BE2C (cell line): ENCODE measurements around the gene GPR152.

ENCODE experiments used
- DNase-seq: peaks from one replicate; pipeline ENCODE4 v3.0.0-alpha.2; 2020
- H3K27me3 ChIP-seq: fragments of 250-450 bp; sonication (Bioruptor Pico); 2 replicates; pipeline ENCODE4 v1.5.1; 2020; ENCODE audit warnings: mild to moderate bottlenecking
- H3K36me3 ChIP-seq: fragments of 250-450 bp; sonication (Bioruptor Pico); 2 replicates; pipeline ENCODE4 v1.5.1; 2020; ENCODE audit warnings: mild to moderate bottlenecking
- H3K4me1 ChIP-seq: fragments of 250-450 bp; sonication (Bioruptor Pico); 2 replicates; pipeline ENCODE4 v1.5.1; 2020
- H3K4me3 ChIP-seq: 2 replicates; pipeline ENCODE4 v1.5.1; 2011; ENCODE audit warnings: low read depth, low read length
- H3K9me3 ChIP-seq: fragments of 250-450 bp; sonication (Bioruptor Pico); 2 replicates; pipeline ENCODE4 v1.5.1; 2020
- CTCF ChIP-seq: IDR thresholded peaks from 2 replicates; pipeline ENCODE4 v1.5.1; 2012; ENCODE audit warnings: mild to moderate bottlenecking, low read depth, low read length

Gene GPR152

DNA sequence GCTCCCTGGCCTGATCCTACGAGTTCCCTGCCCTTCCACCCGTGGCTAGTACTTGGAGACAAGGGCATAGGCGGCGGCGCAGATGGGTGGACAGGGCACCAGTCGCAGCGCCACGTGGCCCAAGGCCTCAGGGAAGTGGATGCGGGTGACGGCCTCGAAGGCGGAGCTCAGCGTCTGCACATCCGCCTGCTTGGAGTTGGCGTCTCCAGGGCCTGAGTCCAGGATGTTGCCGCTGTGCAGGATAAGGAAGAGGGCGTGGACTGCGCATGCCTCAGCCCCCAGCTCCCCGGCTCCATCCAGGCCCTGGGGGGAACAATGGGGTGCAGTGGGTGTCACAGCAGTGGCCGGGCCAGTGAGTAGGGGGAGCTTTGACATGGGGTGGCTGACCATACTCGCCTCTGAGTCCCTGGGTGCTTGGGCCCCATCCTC is 46.0 kb upstream of the GPR152 start:
- H3K4me3 ChIP-seq = no peak overlapping the region
- no peaks in the 10 kb centered on the region for H3K27me3 ChIP-seq
- H3K36me3 ChIP-seq = no peaks in the 10 kb centered on the region
- no peak for DNase-seq
- no peaks in the 10 kb centered on the region for H3K4me1 ChIP-seq
- TF ChIP-seq CTCF = no peak
- no peaks in the 10 kb centered on the region for H3K9me3 ChIP-seq

DNA sequence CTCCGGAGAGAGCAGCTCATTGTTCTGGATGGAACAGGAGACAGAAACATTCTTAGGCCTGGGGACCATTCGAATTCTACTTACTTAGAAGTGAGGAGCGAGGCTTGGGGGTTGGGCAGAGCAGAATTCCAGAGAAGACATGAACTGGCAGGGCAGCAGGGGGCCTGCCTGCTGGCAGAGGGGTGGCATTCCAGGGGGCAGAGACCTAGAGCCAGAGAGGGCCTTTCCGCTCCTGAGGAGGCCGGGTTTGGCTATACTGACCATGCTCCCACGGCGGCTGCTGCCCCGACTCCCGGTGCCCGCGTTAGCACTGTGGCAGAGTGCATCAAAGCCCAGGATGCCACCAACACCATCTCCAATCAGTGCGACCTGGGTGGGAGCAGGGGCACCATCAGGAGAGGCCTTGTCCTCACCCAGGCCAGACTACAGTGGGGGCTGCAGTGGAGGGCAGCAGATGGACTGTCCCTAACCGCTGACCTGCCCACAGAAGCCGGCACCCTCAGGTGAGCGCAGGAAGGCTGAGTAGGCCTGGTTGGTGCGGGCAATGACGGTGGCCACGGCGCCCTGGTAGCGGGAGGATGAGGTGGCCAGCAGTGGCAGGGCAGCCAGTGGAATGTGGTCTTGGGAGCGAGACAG is 45.2 kb upstream of the GPR152 start:
- Histone ChIP-seq H3K4me3 (no peak overlapping the region), H3K9me3 (no peaks in the 10 kb centered on the region), H3K27me3 (no peaks in the 10 kb centered on the region), H3K36me3 (no peaks in the 10 kb centered on the region; the same call in 1 of the 2 replicates), H3K4me1 (no peaks in the 10 kb centered on the region)
- no peak for TF ChIP-seq CTCF
- no peak for DNase-seq

- peaks cover 3% of the 10 kb centered on the region; the same call in 1 of the 2 replicates for H3K36me3 ChIP-seq
Measured at GRCh38 chr11:67496113-67496512, 43.6 kb upstream of the GPR152 start.

DNA sequence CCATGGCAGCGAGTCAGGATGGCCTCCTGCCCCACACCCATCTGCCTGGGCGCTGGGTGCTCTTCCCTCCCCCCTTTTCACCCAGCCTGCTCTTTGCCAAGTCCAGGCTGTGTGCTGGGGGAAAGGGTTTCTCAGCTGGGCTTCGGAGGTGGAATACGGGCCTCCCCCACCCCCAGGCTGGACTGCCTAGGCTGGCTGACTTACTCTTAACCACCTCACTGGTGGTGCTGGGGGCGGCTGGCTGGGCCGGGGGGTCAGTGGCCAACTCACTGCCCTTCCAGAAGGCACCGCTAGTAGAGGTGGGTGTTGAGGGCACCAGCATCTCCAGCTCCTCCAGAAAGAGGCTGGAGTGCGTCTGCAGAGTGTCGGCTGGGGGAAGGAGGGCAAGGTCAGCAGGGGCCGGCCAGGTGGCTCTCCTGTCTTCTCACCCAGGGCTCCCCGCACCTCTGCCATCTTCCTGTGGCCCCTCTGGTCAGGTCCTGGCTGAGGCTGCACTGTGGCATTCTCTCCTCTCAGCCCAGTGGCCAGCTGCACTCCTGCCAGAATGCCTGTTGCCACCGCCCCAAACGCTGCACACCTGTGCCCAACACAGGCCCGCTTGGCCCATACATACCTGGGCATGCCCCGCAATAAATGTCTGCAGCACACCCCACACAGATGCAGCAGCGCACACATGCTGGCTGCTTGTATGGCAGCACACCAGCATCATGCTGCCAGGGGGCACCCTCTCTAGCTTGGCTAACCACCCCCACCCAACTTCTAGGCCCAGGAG is 42.9 kb upstream of the GPR152 start:
- TF ChIP-seq CTCF = no peak
- H3K36me3 ChIP-seq = peaks cover 5% of the 10 kb centered on the region
- no peaks in the 10 kb centered on the region for H3K27me3 ChIP-seq
- no peaks in the 10 kb centered on the region for H3K4me1 ChIP-seq
- no peaks in the 10 kb centered on the region for H3K9me3 ChIP-seq
- no peak overlapping the region for H3K4me3 ChIP-seq
- no peak for DNase-seq

More at GRCh38 chr11:67496113-67496512, 43.6 kb upstream of the GPR152 start:
- Histone ChIP-seq H3K4me1 (no peaks in the 10 kb centered on the region), H3K27me3 (no peaks in the 10 kb centered on the region), H3K4me3 (no peak overlapping the region), H3K9me3 (no peaks in the 10 kb centered on the region)
- TF ChIP-seq CTCF = no peak
- DNase-seq = no peak

DNA sequence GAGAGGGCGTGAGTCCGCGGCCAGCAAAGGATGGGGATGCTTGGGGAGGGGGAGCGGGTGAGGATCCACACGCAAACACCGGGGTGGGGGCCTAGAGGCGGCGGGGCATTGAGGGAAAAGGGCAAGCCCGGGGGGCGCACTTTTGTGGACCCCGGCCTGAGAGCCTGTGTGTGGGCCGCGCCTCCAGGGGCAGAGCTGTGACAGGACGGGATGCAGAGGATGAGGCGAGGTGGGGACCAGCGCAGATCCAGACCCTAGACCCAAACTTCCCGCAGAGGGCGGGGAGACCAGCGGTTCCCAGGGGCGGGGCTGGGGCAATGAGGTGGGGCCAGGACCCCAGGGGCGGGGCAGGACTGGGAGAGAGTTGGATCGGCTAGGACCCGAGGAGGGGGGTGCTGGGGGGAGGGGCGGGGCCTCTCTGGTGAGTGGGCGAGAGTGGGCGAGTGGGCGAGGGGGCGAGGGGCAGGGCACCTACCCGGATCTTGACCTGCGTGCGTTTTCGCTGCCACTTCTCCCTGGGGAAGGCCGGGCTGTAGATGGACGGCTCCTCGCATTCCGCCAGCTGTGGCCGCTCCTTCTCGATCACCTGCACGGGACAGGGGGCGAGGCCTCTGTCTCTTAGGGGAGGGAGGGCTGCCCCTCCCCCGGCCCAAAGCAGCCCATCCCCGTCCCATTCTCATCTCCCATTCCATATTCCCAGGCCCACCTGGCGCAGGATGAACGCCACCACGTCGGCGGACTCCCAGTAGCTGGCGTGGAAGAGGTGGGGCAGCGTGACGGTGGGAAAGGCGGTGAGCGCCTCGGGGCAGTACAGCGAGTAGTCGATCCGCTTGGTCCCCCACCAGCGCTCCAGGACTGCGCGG is 42.1 kb upstream of the GPR152 start:
- DNase-seq = no peak
- no peaks in the 10 kb centered on the region for H3K9me3 ChIP-seq
- no peak overlapping the region for H3K4me3 ChIP-seq
- no peak for TF ChIP-seq CTCF
- H3K36me3 ChIP-seq = peaks cover 7% of the 10 kb centered on the region
- no peaks in the 10 kb centered on the region for H3K4me1 ChIP-seq
- H3K27me3 ChIP-seq = no peaks in the 10 kb centered on the region
